Stimulated activated CD8-positive, alpha-beta memory T cell treated with anti-CD3 and anti-CD28 coated beads, Interleukin-7, amount 100 ng/mL, for 1 hour (primary cell): ENCODE data around the gene CALR.
A peak's percentile ranks its signal among the peaks of the same experiment; 100 is the strongest.
"Not testable (repeated sequence)": the region's sequence is repeated elsewhere in the genome, so short reads cannot be mapped to it uniquely, and the experiment has no call there.

ENCODE experiments used
- DNase-seq, 2 donors: peaks; one replicate each; pipeline ENCODE4 v3.0.0-alpha.2; 2020; ENCODE audit warnings: low read depth in 2 of 2

CALR gene

DNA sequence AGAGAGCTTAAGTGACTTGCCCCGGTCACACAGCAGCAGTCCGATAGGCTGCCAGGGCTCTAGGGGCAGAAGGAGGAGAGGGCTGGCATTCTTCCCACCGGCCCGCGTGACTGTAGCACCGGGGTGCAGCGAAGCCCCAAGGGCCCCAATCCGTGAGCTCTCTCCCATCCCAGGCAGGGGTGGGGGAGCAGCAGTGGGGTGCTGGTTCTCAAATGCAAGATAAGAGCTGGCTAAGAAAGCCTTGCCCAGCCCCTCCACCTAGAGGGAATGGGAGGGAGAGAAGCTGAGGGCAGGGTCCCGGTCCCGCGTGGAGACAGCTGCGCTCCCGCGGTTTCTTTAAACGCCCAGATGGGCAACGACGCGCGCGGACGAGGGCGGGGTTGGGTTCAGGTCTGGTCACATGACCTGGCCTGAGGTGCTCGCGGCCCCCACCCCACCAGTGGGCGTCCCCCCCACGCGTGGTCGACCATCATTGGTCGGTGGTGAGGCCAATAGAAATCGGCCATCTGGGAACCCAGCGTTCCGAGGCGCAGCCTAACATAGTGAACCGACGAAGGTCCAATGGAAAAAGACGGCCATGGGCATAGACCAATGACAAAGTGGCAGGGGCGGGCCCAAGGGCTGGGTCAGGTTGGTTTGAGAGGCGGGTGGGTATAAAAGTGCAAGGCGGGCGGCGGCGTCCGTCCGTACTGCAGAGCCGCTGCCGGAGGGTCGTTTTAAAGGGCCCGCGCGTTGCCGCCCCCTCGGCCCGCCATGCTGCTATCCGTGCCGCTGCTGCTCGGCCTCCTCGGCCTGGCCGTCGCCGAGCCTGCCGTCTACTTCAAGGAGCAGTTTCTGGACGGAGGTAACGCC is at the start of gene CALR:
CALR (plus strand) TSS at position 683 of the 852 bp plus-strand sequence; CDS start at position 754, 71 bp downstream.
- peak; percentile 95 to 98 for DNase-seq

DNA sequence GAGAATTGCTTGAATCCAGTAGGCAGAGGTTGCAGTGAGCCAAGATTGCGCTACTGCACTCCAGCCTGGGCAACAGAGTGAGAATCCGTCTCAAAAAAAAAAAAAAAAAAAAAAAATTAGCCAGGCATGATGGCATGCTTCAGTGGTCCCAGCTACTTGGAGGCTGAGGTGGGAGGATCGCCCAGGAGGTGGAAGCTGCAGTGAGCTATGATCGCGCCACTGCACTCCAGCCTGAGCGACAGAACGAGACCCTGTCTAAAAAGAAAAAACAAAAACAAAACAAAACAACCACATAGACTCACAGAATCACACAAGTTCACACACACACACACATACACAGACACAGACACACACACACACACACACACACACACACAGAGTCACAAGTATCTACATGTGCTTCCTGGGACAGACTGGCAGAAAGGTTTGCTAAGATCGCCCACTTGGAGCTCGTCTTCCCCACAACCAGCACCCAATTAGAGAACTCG is 48.1 kb upstream of the CALR start:
- not testable (repeated sequence) for DNase-seq

DNA sequence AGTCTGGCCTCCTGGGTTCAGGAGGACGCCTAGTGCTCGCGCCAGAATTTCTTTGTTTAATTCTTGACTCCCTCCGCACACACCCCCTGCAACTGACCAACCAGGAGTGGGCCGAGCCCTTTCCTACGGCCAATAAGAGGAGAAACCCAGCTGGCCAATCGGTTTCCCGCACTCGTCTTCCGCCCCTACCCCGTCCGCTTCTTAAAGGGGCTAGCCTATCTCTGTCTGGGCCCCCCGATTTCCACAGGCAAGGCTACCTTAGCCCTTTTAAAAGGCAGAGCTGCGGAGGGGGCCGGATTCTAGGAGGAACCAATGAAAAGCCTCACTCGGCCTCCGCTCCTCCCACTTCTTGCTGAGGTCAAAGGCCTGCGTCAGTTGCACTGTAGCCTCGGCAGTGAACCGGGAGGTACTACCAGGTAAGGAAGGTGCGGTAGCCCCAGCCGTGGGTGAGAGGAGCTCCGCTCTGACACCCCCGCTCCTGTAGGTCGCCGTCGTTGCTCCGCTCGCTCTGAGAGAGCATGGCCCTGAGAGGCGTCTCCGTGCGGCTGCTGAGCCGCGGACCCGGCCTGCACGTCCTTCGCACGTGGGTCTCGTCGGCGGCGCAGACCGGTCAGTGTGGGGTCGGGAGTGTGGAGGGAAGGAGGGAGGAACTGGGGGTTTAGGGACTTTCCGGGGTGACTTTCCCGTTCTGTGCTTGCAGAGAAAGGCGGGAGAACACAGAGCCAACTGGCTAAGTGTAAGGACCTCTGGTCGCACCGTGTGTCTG is 47.4 kb upstream of the CALR start, which contains the start of gene GCDH:
GCDH (plus strand) TSS at position 374 of the 766 bp plus-strand sequence; CDS start at position 519, 145 bp downstream.
- DNase-seq, result peak; percentile 89 to 90

DNA sequence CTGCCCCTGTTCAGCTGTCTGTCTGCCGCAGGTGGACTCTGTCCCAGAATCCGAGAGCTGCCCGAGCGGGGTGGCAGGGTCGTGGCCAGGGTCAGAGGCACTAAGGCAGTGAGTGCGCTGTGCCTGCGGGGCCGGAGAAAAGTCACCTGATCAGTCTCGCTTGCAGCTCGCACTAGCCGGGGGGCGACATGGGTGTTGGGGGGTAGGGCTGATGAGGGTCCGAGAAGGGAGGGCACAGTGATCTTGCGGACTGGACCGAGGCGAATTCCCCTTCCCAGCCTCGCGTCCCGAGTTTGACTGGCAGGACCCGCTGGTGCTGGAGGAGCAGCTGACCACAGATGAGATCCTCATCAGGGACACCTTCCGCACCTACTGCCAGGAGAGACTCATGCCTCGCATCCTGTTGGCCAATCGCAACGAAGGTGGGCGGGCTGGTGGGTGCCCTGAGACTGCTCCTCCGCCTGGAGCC is 46.8 kb upstream of the CALR start:
- no peak for DNase-seq

DNA sequence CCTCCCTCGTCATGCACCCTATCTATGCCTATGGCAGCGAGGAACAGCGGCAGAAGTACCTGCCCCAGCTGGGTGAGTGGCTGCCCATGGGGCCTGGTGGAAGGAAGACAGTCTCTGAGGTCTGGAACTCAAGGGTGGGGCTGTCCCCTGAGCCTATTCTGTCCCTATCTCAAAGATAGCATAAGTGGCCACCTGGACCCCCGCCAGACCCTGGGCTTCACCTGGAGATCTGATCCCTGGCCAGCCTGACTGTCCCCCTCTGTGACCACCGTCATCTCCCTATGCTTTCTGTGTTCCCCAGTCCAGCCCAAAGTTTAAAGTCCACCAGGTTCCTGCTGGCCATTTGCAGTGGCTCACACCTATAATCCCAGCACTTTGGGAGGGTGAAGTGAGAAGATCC is 44.8 kb upstream of the CALR start:
- no peak for DNase-seq

DNA sequence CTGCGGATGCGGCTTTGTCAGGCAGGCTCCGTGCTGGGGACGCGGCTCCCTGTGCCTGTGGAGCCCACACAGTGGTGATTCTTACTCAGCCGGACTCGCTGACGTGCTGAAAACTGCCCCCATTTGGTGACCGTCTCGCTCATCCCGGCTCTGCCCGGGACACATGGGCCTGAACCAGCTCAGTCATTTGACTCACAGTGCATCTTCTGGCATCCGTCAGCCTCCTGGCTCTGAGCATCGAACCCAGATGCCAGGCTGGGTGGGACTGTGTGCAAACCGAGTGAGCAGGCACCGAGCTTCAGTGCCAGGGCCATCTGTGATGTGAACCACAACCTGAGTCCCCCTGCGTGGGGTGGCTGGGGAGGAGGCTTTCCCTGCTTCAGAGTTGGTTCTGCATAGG is 41.9 kb upstream of the CALR start:
- no peak for DNase-seq

DNA sequence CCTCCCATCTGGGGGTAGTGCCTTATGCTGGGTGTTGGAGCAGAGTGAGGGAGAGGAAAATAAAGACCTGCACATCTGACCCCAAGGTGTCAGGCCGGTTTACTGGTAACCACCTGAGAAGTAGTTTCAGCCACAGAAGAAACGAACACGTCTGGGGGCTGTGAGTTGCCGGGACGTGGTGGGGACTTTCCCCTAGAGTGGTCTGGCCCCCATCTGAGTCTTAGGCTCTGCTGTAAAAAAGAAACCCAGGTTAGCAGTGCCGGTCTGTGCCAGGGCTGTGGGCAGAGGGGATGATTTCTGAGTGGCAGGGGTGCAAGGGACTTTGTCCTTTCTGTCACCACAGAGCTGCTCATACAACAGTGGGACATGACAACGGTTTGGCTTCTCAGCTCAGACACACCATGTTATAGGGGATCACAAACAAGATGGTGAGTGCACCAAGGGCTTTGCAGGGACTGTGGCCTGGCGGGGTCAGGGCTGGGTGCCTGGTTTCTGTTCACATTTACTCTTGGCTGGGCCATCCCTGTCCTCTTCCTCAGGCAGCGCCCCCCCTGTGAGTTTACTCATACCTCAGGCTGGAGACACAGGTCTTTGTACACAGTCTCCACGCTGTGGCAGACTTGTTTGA is 38.4 kb upstream of the CALR start:
- no peak for DNase-seq

DNA sequence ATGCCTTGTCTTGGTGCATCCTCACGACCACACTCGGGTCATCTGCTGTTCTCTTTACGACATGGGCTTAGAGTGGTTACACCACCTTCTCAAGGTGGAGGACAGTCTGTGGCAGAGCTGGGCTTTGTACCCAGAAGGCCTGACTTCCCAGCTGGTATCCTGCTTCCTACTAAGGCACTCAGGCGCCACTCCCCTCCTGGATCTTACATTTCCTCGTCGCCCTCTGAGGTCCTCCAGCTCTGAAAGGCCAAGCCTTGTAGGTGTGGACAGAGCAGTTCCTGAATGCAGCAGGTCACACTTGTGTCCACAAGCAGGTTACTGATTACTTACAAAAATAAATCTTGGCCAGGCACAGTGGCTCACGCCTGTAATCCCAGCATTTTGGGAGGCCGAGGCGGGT is 31.2 kb upstream of the CALR start:
- no peak for DNase-seq

DNA sequence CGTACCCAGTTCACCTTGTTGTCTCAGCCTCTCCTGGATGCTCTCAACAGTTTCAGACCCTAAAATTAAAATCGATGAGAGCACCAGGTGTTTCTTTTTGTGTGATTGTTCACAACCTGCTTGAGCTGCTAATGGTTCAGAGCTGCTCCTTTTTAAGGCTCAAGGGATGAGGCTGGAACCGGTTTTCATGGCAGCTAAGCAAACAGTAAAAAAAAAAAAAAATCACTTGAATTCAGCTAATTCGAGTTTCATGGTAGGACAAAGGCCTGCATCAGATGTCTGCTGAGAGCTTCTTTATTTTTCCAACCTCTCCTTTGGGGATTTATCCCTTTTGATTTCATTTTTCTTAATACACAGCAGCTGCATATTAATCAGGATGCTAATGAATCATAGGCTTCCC is 25.8 kb upstream of the CALR start:
- no peak for DNase-seq

DNA sequence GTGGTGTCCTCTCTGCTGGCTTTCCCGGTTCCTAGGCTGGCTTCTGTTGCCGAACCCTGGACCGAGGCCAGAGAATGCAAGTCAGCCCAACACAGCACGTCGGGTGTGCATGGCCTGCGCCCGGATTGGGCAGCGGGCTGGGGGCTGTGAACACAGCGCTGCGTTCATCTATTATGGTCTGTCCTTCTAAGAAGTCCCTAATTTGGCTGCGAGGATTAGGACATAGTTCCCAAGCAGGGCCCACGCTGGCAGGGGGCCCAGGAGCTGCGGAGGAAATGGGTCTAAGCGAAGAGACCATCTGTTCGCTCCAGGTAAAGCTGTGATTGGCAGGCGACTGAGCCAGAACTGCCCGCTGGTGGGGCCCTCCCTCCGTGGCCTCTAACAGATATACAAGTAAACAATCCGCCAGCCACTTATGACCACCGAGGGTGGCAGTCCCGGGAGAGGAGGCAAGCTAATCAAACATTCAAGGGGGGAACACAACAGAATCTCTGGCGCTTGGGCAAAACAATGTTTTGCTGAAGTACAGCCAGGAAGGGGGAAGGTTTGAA is 25.3 kb upstream of the CALR start:
- DNase-seq, result no peak

DNA sequence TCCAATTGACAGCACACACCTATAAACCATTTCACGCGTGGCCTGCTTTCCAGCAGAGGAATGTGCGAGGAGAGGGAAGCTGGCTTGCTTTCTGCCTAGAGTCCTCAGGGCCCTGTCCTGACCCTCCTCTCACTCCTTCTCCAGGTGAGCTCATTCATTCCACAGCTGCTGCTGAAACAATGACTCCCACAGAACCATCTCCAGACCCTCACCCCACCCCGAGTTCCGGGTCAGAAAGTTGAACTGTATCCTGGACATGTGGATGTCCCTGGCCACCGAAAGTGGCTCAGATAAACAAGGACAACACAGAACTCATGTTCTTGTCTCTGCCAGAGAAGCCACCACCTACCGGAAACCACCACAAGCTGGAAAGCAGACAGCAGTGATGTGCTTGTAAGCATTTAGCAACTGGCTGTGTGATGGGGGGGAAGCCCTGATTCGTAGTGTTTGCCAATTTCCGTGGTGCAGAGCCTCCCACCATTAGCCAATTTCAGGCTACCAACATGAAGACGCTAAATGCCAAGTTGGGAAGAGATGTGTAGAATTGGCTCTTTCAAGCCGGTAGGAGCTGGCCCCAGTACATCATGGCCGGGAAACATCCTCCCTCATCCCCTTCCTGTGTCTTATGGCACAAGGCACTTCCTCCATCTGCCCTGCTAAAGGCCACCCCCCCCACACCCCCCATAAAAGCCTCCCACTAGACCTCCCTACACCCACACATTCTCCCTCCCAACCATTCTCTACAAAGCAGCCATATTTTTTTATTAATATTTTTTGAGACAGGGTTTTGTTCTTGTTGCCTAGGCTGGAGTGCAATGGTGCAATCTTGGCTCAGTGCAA is 24.3 kb upstream of the CALR start:
- peak in 1 of 2 donors; percentile 23 for DNase-seq

DNA sequence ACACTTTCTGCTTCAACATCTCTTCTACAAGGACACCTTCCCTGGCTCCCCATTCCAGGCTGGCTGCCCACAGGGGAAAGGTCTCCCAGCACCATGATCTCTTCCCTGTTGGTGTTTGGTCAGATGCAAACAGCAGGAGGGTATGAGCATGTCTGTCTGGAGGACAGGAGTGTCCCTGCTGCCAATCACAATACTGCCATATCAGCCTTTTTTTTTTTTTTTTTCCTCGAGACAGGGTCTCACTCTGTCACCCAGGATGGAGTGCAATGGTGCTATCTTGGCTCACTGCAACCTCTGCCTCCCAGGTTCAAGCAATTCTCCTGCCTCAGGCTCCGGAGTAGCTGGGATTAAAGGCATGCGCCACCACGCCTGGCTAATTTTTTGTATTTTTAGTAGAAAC is 22.5 kb upstream of the CALR start:
- not testable (repeated sequence) for DNase-seq

DNA sequence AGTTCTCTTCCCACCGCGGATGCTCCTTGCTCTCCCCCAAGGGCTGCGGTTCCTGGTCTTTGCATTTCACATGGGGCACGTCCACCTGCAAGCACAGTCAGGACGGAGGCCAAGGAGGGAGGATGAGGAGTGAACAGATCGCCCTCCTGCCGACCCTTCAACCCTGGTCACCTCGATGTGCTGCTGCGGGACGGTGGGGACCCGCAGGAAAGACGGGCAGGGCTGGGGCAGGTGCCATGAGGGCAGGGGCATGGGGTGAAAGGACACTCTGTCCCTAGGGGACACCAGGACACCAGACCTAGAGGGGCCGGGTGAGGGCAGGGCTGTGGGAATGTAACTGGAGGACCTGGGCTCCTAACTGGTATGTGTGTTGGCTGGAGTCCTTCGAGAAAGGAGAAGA is 20.2 kb upstream of the CALR start:
- no peak for DNase-seq

DNA sequence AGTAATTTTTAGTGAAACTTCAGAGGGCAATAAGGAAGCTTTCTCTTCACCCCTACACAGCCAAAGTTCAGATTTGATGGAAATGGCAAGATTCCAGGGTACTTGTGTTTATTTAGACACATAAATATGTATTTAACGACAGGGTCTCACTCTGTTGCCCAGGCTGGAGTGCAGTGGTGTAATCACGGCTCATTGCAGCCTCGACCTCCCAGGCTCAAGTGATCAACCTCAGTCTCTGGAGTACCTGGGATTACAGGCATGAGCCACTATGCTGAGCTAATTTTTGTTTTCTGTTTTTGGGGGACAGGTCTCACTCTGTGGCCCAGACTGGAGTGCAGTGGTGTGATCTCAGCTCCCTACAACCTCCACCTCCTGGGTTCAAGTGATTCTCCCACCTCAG is 17.4 kb upstream of the CALR start:
- DNase-seq, result no peak

DNA sequence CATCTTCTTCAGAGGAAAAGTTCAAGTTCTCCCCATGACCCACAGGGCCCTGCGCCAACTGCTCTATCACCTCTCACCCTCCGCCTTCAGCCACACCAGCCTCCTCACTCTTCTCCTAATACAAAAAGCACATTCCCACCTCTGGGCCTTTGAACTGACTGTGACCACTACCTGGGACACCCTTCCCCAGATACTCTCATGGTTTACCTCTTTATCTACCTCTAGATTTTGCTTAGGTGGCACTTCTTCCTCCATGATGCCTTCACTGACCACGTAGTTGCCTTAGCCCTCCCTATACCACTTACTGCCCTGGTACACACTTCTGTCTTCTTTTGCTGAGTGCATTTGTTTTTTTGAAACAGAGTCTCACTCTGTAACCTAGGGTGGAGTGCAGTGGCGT is 15.4 kb upstream of the CALR start:
- DNase-seq, result no peak

DNA sequence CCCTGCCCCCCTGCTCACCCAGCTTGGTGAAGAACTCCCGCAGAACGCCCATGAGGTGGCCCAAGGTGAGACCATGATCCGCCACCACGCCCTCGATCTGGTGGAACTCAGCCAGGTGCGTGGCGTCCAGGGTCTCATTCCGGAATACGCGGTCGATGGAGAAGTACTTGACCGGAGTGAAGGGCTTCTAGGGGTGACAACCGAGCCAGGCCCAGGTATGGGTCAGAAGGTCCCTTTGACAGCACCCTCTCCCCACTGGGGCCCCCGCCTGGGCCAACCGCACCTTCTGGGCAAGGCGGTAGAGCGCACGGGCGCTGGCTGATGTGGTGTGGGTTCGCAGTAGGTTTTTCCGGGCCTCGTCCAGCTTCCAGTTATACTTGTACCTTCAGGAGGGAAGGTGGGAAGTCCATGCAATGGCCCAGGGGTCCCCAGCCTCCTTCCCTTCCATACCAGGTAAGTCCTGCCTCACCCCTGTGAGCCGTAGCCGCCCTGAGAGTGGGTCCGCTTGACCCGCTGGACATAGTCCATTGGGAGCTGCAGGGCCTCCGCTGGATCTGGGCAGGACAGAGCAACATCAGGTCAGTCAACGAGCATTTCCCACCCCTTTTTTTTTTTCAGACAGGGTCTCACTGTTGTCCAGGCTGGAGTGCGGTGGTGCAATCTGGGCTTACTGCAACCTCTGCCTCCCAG is 13.6 kb upstream of the CALR start:
- no peak for DNase-seq

DNA sequence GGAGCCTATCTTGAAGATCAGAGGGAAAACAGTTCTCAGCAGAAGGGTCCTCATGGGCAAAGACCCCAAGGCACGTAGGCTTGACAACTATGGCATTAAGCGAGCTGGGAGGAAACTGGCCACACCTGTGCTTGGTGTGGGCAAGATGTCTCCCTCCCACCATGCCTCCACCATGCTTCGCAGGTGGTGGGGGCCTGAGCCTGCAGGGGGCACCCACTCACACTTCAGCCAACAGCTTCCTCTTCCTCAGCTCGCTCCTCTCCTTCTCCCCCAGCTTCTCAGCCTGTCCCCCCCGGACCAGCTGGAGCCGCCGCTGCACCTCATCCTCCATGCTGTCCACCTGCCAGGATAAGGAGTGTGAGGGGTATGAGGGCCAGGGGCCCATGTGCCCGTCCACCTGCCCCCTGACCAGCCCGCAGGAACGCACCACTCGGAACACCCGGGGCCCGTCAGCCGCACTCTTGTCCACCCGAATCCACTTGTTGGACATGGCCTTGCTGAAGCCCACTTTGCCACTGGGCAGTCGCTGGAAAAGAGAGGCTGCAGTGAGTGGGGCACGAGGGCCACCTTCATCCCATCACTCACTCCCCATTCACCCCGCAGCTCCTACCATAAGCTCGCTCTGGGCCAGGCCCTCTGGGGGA is 8.3 kb upstream of the CALR start:
- no peak for DNase-seq

DNA sequence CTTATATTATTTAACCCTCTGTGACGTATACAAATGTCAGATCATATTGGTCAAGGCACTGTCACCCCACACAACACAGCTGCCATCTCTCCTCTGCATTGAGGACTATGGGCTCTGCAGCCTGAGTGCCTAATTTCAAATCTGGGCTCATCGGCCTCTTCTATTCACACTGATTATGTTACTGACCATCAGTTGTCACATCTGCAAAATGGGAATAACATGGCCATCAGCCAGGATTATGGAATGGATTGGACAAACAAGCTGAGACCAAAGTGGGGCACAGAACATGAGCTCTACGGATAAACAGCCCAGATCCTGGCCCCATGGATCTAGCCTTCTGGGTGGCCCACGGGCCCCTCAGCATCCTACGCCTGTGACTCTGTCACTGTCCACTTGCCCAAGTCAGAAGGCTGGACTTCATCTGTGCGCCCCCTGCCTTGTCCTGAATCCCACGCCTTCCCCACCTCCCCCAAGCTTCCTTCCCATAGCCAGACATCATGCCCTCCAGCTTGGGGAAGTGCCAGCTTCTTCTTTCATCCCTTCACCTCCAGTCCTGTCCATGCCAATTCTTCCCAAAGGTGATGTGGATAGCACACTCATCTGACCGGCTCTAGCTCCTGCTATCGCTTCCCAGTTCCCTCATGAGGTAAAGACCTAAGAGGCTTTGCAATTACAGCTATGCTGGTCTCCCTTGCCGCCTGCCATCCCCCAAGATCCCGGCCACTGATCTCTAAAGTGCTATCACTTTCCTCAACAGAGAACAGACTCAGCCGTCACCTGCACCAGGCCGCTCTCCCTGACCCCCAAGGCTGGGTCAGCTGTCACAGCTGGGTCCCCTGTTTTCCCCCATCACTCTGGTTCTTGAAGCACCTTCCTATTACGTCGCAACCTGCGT is 5.8 kb upstream of the CALR start:
- no peak for DNase-seq
